GM04503 (cell line): ENCODE results near the gene TAF3.

ENCODE experiments used
- DNase-seq: peaks from one replicate; pipeline ENCODE4 v3.0.0-alpha.2; 2012; ENCODE audit warnings: low read depth

TAF3 gene

GRCh38 chr10:8057636-8058273 is 239.4 kb downstream of the TAF3 start:
- no peak for DNase-seq

DNA sequence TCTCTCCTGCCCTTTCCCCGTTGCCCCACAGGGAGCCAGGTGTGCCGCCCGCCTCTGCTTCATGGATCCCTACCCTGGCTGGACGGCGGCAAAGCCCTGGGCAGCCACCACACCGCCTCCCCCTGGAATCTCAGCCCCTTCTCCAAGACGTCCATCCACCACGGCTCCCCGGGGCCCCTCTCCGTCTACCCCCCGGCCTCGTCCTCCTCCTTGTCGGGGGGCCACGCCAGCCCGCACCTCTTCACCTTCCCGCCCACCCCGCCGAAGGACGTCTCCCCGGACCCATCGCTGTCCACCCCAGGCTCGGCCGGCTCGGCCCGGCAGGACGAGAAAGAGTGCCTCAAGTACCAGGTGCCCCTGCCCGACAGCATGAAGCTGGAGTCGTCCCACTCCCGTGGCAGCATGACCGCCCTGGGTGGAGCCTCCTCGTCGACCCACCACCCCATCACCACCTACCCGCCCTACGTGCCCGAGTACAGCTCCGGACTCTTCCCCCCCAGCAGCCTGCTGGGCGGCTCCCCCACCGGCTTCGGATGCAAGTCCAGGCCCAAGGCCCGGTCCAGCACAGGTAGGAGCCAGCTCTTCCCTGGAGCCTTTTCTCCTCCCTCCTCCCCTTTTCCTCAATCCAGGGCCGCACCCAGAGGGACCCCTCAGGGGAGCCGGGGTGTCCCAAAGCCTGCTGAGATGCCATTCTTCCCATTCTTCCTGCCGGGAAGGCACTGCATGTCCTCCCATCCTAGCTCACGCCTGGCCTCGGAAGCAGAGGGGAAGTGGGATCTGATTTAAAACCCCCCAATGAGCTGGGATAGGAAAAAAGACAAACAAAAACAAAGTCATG is 240.2 kb downstream of the TAF3 start:
- DNase-seq = no peak

DNA sequence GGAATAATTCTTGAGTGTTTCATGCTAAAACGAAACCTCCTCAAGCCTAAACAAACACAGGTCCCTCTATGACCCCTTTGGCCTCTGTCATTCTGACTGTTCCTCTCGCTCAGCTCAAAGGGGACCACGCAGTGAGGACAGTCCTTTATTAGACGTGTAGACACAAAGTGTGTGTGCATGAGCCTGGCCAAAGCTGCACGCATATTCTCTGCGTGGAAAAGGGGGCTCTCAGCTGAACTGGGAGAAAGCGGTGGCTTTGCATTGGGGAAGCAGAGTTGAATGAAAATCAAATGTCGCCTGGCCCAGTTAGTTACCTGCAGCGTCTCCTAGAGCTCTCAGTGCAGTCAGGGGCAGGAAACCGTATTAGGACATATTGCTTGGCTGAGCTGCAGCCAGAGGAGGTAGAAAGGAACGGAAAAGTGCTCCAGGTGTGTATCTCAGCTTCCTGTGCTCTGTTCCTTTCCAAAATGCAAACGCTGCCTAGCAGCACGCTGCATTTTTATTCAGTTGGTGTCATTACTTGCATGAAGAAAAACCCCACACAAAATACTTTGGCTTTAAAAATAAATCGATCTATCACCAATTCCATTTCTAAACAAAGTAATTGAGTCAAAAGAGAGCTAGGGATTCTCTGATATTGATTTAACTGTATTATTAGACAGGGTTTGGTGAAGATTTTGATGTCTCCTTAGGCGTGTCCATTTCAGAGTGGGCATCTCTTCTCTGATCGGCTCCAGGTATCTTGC is 241.1 kb downstream of the TAF3 start:
- DNase-seq = no peak

DNA sequence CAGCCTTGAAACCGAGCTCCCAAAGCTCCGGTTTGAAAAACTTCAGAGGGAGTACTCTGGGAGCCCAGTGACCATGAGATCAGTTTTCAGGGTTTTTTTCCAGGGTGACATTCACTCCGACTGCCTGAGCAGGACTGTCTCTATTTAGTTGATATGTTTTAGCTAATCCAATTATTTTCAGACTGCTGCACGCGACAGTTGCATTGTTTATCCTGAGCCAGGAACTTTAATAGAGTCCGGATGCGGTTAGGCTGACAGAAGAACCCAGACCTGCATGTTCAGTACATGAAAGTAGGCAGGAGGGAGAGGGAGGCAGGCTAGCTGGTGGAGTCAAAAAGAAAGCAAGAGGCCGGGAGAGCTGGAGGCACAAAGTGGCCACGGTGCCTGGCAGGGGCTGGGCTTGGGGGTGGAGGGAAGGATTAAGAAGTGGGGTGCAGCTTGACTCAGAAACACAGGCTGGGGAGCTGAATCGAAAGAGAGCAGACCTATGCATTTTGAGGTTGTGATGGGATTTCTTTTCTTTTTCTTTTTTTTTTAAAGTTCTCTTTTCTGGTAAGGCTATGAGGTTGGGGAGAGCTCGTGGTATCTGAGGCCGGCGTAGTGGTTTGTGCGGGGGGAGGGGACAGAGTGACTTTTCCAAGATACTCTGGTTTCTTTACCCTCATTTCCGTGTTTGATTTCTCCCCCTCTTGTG is 241.9 kb downstream of the TAF3 start:
- DNase-seq = no peak

- no peak for DNase-seq
Measured at GRCh38 chr10:8060704-8061121, 242.4 kb downstream of the TAF3 start.

DNA sequence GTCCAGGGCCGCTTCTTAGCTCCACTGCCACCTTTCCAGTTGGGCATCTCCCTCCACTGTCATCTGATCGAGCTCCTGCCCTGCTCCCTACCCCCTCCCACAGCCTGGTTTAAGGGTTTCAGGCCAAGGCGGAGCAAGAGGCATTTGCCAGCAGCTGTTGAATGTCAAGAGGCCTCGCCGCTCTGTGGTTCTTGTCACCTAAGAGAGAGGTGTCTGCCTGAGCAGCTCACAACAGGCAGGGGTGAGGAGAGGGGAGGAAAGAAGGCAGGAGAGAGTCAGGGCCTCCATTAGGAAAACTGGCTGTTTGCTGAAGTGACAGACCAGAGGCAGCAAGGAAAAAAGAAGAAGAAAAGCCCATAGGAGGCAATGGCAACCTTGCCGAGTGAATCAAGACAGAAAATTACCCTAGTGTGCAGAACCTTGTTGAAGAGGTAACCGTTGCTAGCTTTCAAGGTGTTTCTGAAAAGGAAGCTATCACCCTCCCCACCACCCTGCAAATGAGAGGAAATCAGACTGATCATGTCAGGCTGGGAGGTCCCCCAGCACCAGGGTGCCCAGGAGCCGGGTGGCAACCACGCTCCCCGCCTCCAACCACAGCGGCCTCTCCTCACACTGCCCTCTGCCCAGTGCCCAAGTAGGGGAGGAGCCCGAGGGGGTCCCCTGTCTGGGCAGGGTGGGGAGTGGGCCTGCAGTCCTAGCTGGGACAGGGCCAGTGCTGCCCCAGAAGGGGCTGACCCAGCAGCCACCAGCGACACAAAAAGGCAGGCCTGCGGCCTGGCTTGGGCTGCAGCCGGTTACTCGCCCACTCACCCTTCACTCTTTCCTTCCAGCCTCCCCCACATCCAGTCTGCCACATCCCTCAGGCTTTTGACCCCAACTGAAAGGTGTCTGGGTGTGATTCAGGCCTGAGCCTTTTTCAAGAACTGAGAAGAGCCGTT is 243.2 kb downstream of the TAF3 start:
- DNase-seq = no peak

DNA sequence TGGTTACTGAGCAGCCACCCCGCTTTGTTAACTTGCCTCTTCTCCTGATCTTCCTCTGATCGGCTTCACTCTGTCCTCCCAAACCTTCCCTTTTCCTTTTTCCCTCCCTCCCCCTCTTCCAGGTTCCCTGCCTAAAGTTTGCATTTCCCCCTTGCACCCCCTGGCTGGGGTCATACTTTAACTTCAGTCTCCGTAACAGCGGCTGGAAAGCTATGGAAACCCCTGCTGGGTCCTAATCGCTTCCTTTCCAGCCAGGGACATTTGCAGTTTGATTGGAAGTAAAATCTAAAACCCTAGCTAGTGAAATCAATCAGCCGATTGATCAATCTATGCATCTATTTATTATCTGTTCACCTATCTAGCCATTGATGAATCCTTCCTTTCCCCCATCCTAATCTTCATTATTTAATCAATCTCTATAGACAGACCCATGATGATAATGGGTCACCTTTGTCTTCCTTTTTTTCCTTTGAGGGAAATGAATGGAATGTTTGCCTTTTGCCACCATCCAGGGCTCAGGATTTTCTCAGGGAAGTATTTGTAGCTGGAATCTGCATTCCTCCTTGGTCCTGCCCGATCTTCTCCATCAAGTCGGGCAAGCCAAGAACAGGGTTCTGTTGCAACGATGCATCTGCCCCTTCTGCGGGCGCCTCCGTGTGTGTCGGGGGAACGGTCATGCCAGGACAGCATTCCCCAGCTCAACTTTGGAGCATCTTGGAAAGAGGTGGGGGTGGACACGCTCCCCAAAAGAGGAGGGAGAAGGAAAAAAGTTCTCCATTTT is 245.0 kb downstream of the TAF3 start:
- no peak for DNase-seq

- no peak for DNase-seq
Measured at GRCh38 chr10:8063935-8064334, 245.6 kb downstream of the TAF3 start.

GRCh38 chr10:8064436-8064835 is 246.1 kb downstream of the TAF3 start:
- no peak for DNase-seq

DNA sequence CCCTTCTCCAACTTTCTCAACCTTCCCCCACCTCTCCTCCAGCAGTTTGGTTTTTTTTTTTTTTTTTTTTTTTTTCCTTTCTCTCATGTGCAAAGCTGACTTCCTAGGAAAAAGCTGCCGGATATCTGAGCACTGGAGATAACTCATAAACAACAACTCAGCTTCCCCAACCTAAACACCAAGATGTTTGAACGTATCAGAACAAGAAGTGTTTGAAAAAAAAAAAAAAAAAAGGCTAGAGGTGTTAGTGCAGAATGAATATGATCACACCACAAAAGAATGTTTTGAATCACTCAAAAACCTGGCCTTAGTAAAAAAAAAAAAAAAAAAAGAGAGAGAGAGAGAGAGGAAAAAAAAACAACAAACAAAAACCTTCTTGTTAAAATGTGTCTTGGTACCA is 247.3 kb downstream of the TAF3 start:
- DNase-seq = no peak

DNA sequence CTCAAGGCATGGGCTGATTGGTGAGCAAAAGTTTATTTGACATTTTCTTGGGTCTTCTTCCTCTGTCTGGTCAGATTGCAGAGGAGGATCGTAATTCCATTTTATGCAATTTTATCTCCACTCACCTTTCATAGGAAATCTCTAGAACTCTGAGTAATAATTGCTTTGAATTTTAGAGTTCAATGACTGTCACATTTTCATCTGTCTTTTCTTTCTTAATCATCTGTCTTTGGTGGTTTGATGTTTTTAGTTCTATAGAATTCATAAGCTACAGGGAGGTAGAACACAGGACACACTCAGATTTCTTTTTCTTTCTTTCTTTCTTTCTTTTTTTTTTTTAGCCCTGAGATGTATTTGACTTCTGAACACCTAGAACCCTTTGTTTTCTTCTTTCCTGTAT is 247.8 kb downstream of the TAF3 start:
- no peak for DNase-seq
